Measurements from ENCODE around the gene SGK1.

GRCh38 chr6:134170844-134171243 is 147.1 kb downstream of the SGK1 start:
- TF ChIP-seq POLR2A (IDR thresholded peaks at IDR 0.05) (no peak), CTCF (IDR thresholded peaks at IDR 0.05) (no peak)
